GM13976 (cell line): ENCODE measurements around the gene BTBD9.

Experiments used
- DNase-seq: peaks from one replicate; pipeline ENCODE4 v3.0.0; 2012; ENCODE audit warnings: low spot score
- CTCF ChIP-seq: IDR thresholded peaks from 2 replicates; pipeline ENCODE4 v1.5.1; 2012; ENCODE audit warnings: borderline replicate concordance, mild to moderate bottlenecking; ENCODE audit not compliant: insufficient read depth; ENCODE audit errors: extremely low read depth, missing control alignments, control extremely low read depth
- in situ Hi-C: fragments of 300-500 bp; cut with MboI; formaldehyde crosslinking; loops from one replicate; pipeline ENCODE4 v1.12.0; 2022; ENCODE audit warnings: low sequenced_read_pairs, mixed read lengths, inconsistent platforms; ENCODE audit not compliant: unreplicated experiment

The BTBD9 gene

DNA sequence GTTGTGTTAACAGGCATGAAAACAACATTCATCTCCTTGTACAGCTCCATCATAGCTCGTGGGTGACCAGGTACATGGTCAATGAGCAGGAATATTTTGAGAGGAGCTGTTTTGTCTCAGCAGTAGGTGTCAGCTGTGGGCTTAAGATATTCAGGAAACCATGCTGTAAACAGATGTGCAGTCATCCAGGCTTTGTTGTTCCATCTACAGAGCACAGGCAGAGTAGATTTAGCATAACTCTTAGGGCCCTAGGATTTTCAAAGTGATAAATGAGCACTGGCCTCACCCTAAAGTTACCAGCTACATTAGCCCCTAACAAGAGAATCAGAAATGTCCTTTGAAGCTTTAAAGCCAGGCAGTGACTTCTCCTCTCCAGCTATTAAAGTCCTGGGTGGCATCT lies 154.2 kb downstream of the BTBD9 start:
- TF ChIP-seq CTCF, result no peak
- in situ Hi-C loops, result no loop called here
- no peak for DNase-seq

DNA sequence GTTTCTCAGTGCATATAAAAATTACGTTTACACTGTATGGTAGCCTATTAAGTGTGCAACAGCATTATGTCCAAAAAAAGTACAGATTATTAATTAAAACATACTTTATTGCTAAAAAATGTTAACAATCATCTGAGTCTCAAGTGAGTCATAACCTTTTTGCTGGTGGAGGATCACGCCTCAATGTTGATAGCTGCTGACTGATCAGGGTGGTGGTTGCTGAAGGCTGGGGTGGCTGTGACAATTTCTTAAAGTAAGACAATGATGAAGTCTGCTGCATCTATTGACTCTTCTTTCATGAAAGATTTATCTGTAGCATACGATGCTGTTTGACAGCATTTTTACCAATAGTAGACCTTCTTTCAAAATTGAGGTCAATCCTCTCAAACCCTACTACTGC lies 155.1 kb downstream of the BTBD9 start:
- DNase-seq, result no peak
- no peak for TF ChIP-seq CTCF
- in situ Hi-C loops, result no loop called here

DNA sequence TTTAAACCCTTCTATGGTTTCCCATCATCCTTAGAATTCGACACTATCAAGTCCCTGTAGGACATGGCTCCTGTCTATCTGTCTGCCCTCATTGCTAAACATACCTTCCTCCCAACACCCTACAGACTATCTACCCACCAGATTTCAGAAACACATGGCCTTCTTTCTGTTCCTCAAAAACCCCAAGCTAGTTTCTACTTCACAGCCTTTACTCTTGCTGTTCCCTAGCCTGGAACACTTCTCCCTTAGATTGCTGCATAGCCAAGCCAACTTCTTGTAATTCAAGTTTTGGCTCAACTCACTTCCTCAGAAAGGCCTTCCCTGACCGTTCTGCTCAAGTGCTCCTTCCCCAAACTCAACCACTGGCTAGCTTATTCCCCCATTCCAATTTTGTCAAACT lies 156.2 kb downstream of the BTBD9 start:
- TF ChIP-seq CTCF, result no peak
- in situ Hi-C loops, result no loop called here
- peak; percentile 46 for DNase-seq

GRCh38 chr6:38482466-38482865 lies 157.3 kb downstream of the BTBD9 start:
- no peak for TF ChIP-seq CTCF
- in situ Hi-C loops, result no loop called here
- no peak for DNase-seq

GRCh38 chr6:38481851-38482250 lies 157.9 kb downstream of the BTBD9 start:
- TF ChIP-seq CTCF, result no peak
- no peak for DNase-seq

DNA sequence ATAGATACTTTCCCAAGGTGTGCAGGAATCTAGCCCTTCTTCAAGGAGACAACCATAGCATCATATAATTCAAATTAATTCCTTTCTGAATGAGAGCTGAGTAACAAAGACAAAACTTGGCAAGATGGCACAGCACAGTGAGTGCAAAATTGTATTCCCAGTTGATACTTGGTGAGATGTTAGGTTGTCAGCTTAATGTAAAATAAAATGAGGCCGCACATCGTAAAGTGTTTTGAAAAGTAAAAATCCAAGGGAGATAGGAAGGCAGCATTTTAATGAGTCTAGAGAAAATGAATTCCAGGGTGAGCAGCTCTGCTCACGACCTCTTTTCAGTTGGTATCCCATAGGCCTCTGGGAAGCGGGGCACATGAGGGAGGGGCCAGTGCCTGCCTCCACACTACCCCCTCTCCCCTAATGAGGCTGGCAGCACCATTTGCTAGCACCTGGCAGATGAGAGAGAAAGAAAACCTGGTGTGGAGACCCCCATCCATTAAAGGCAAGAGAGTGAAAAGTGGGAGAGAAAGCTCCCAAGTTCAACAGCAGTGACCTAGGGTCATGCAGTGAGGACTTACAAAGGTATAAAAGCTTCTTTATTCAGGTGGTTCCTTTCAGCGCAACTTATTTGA lies 158.4 kb downstream of the BTBD9 start:
- no peak for TF ChIP-seq CTCF
- no peak for DNase-seq
- in situ Hi-C loops, result no loop called here

More at GRCh38 chr6:38481851-38482250, 157.9 kb downstream of the BTBD9 start:
- in situ Hi-C loops, result no loop called here
